ENCODE data around the gene PCYT1A. TPM values are rescaled to one million over a fixed set of nuclear protein-coding genes. Genes with fewer than 3 reads are reported as not detected.

Gene PCYT1A
- total and polyA plus RNA-seq, 2 donors (not counting 1 experiment from before 2014, with no cell fraction given), result 56.6 to 61.2 TPM

GRCh38 chr3:196255776-196256175, 31.8 kb downstream of the PCYT1A start:
- POLR2A ChIA-PET, result no interaction called here
- Histone ChIP-seq H3K79me2 (ENCODE audit: control insufficient read depth, insufficient read depth, low read length) (peaks cover 6% of the 10 kb centered on the region), H3K9ac (ENCODE audit: low read length) (no peak overlapping the region), H3K4me2 (replicated peaks; ENCODE audit: low read depth, low read length, poor library complexity, severe bottlenecking) (no peak overlapping the region), H3K27ac (ENCODE audit: low read length in 2 of 2) (no peak overlapping the region), H3K27me3 (replicated peaks in 1 of 4; ENCODE audit: control extremely low read depth in 1 of 4, control insufficient read depth in 3 of 4, insufficient read depth in 4 of 4, low read length in 3 of 4) (no peaks in the 10 kb centered on the region), H3K4me1 (ENCODE audit: control insufficient read depth in 2 of 2, insufficient read depth in 2 of 2, low read length in 2 of 2) (no peaks in the 10 kb centered on the region), H2AFZ (ENCODE audit: insufficient read depth, low read depth, low read length, poor library complexity, severe bottlenecking) (no peak overlapping the region), H3K9me3 (ENCODE audit: control extremely low read depth in 1 of 3, control insufficient read depth in 2 of 3, insufficient read depth in 1 of 3, low read length in 2 of 3) (peaks cover 0 to 4% (median 0%) of the 10 kb centered on the region in 3 donors), H4K20me1 (ENCODE audit: control insufficient read depth, insufficient read depth, low read length, poor library complexity, severe bottlenecking) (no peaks in the 10 kb centered on the region), H3K4me3 (ENCODE audit: control extremely low read depth in 1 of 5, extremely low read depth in 1 of 5, insufficient read depth in 1 of 5, low read depth in 2 of 5, low read length in 4 of 5) (no peak overlapping the region), H3K36me3 (replicated peaks in 1 of 2; ENCODE audit: control extremely low read depth in 1 of 2, control insufficient read depth in 1 of 2, extremely low read depth in 1 of 2, insufficient read depth in 2 of 2, low read length in 1 of 2) (peaks cover 9 to 14% of the 10 kb centered on the region in 2 experiments)
- ATAC-seq (ENCODE audit: low read depth) (no peak), DNase-seq (no peak)
- no peak overlapping the region for H3K27ac Mint-ChIP-seq
- H3K4me1 Mint-ChIP-seq, result peaks cover 8% of the 10 kb centered on the region
- no peaks in the 10 kb centered on the region for H3K27me3 Mint-ChIP-seq
- intact Hi-C loops (cut with micrococcal nuclease), result loop anchor here (10.0 kb wide), 2 partner anchors 99 to 429 kb away; no protein-coding TSS in a partner anchor
- TF ChIP-seq EZH2 (IDR thresholded peaks at IDR 0.05; ENCODE audit: borderline replicate concordance, insufficient read depth, low read depth, low read length, poor library complexity, severe bottlenecking), result no peak
- TF ChIP-seq, protein P1, sequence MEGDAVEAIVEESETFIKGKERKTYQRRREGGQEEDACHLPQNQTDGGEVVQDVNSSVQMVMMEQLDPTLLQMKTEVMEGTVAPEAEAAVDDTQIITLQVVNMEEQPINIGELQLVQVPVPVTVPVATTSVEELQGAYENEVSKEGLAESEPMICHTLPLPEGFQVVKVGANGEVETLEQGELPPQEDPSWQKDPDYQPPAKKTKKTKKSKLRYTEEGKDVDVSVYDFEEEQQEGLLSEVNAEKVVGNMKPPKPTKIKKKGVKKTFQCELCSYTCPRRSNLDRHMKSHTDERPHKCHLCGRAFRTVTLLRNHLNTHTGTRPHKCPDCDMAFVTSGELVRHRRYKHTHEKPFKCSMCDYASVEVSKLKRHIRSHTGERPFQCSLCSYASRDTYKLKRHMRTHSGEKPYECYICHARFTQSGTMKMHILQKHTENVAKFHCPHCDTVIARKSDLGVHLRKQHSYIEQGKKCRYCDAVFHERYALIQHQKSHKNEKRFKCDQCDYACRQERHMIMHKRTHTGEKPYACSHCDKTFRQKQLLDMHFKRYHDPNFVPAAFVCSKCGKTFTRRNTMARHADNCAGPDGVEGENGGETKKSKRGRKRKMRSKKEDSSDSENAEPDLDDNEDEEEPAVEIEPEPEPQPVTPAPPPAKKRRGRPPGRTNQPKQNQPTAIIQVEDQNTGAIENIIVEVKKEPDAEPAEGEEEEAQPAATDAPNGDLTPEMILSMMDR (IDR thresholded peaks at IDR 0.05), result no peak
- H3K9me3 Mint-ChIP-seq (ENCODE audit: insufficient read depth), result peaks cover under 1% of the 10 kb centered on the region
- CTCF ChIA-PET, result interaction anchor here (0.6 to 1.4 kb wide), 5 partner anchors 65 to 252 kb away, joined by 3 to 4 read pairs (median 3); no protein-coding TSS in a partner anchor
- no peak overlapping the region for H3K4me3 Mint-ChIP-seq
- no CpG with 5 or more reads among the region's 1 CpG for WGBS (ENCODE audit: insufficient coverage)

DNA sequence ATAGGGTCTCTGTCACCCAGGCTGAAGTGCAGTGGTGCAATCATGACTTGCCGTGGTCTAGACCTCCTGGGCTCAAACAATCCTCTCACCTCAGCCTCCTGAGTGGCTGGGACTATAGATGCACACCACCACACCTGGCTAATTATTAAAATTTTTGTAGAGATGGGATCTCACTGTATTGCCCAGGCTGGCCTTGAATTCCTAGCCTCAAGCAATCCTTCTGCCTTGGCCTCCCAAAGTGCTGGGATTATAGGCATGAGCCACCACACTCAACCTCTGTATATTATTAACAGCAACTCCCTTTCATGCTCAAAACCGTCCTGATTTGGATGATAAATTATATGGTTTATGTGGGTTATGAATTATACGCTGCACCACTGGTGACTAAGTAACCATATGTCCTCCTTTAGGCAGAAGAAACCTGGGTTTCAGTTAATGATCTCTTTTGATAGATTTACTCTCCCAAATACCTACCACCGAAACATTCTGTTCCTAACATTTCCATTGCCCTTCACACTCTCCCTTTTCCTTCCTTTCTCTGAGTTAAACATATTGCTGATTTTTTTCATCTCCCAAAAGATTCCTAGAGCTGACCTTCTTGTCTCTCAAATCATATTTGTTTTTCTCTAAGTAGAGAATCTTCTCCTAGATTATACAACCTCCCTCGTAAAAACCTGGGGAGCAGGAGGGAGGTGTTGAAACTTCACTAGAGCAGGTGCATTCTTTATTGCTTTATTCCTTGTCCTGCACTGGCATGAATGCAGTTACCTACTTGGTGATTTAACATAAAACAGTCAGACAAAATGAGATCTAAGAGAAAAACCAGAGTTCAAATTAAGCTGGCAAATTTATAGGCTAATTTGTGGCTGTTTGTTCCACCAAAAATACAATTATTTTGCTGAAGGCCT, 32.9 kb downstream of the PCYT1A start:
- TF ChIP-seq, protein P1 (IDR thresholded peaks at IDR 0.05), result no peak
- TF ChIP-seq EZH2 (IDR thresholded peaks at IDR 0.05; ENCODE audit: borderline replicate concordance, insufficient read depth, low read depth, low read length, poor library complexity, severe bottlenecking), result no peak
- Mint-ChIP-seq H3K9me3 (ENCODE audit: insufficient read depth) (no peaks in the 10 kb centered on the region), H3K27me3 (no peaks in the 10 kb centered on the region), H3K4me3 (no peak overlapping the region), H3K27ac (no peak overlapping the region), H3K4me1 (peaks cover 8% of the 10 kb centered on the region)
- Histone ChIP-seq H3K9ac (ENCODE audit: low read length) (no peak overlapping the region), H3K27me3 (replicated peaks in 1 of 4; ENCODE audit: control extremely low read depth in 1 of 4, control insufficient read depth in 3 of 4, insufficient read depth in 4 of 4, low read length in 3 of 4) (no peaks in the 10 kb centered on the region), H3K79me2 (ENCODE audit: control insufficient read depth, insufficient read depth, low read length) (peaks cover 7% of the 10 kb centered on the region), H3K4me2 (replicated peaks; ENCODE audit: low read depth, low read length, poor library complexity, severe bottlenecking) (no peak overlapping the region), H3K27ac (ENCODE audit: low read length in 2 of 2) (no peak overlapping the region), H4K20me1 (ENCODE audit: control insufficient read depth, insufficient read depth, low read length, poor library complexity, severe bottlenecking) (peaks cover 4% of the 10 kb centered on the region), H3K9me3 (ENCODE audit: control extremely low read depth in 1 of 3, control insufficient read depth in 2 of 3, insufficient read depth in 1 of 3, low read length in 2 of 3) (peaks cover 0 to 4% (median 0%) of the 10 kb centered on the region in 3 donors), H3K4me3 (ENCODE audit: control extremely low read depth in 1 of 5, extremely low read depth in 1 of 5, insufficient read depth in 1 of 5, low read depth in 2 of 5, low read length in 4 of 5) (no peak overlapping the region), H3K4me1 (ENCODE audit: control insufficient read depth in 2 of 2, insufficient read depth in 2 of 2, low read length in 2 of 2) (no peaks in the 10 kb centered on the region), H2AFZ (ENCODE audit: insufficient read depth, low read depth, low read length, poor library complexity, severe bottlenecking) (no peak overlapping the region), H3K36me3 (replicated peaks in 1 of 2; ENCODE audit: control extremely low read depth in 1 of 2, control insufficient read depth in 1 of 2, extremely low read depth in 1 of 2, insufficient read depth in 2 of 2, low read length in 1 of 2) (peaks cover 9 to 14% of the 10 kb centered on the region in 2 experiments)
- intact Hi-C loops (cut with micrococcal nuclease), result loop anchor here (5.0 to 10.0 kb wide), 4 partner anchors 63 to 430 kb away; partner anchors contain the start of gene DYNLT2B
- ATAC-seq (ENCODE audit: low read depth) (no peak), DNase-seq (no peak)
- ChIA-PET CTCF (interaction anchor here (0.7 to 2.0 kb wide), 10 partner anchors 64 to 350 kb away, joined by 3 to 9 read pairs (median 4); no protein-coding TSS in a partner anchor), POLR2A (no interaction called here)
- WGBS (ENCODE audit: insufficient coverage), result no CpG with 5 or more reads among the region's 5 CpGs

Measured in B cell (primary cell).